HG02943 (cell line): ENCODE data around the gene KCNT2.
"Not testable (repeated sequence)": the region's sequence is repeated elsewhere in the genome, so short reads cannot be mapped to it uniquely, and the experiment has no call there.

Experiments used
- ATAC-seq: cut with Tn5 transposase; IDR thresholded peaks from one replicate; pipeline ENCODE4 v1.9.1; 2021; ENCODE audit warnings: mild to moderate bottlenecking, low read depth, moderate library complexity; ENCODE audit not compliant: unreplicated experiment

The KCNT2 gene

DNA sequence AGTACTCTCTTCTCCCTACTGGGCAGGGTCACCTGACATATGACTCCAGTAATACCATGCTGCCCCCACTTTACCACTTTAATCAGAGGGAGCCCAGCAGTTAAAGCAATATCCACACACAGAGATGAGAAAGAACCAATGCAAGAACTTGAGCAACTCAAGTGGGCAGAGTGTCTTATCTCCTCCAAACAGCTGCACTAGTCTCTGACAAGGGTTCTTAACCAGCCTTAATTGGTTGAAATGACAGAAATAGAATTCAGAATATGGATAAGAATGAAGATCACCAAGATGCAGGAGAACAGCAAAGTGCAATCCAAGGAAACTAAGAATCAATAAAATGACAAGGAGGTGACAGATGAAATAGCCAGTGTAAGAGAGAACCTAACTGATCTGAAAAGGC is 91.0 kb downstream of the KCNT2 start:
- no peak for ATAC-seq

DNA sequence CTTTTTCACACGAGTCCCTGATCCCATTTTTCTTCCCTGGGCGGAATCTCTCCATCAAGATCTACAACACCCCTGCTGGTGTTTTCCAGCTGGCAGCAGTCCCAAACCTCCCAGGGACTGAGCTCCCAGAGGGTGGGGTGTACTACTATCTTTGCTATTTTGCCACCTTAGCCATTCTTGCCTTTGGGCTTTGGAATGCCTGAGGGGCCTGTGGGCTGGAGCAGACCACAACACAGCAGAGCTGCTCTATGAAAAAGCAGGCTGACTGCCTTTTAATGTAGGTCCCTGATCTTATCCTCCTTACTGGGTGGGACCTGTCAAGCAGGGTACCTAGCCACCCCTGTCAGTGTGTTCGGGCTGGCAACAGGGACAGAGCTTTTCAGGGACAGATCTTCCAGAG is 91.9 kb downstream of the KCNT2 start:
- ATAC-seq = no peak

DNA sequence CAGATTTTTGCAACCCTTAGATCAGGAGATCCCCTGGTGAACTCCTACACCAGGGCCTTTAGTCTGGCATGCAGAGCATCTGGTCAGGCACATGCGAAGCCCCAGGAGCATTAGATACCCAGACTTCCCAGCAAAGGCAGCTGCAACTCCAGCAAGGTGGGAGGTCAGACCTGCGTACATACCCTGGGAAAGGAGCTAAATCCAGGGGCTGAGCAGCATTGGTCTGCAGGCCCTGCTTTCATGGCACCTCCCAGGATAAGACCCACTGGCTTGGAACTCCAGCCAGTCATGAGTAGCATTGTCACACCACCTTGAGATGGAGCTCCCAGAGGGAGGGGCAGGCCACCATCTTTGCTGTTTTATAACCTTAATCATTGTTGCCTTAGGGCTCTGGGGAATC is 92.3 kb downstream of the KCNT2 start:
- ATAC-seq = no peak

DNA sequence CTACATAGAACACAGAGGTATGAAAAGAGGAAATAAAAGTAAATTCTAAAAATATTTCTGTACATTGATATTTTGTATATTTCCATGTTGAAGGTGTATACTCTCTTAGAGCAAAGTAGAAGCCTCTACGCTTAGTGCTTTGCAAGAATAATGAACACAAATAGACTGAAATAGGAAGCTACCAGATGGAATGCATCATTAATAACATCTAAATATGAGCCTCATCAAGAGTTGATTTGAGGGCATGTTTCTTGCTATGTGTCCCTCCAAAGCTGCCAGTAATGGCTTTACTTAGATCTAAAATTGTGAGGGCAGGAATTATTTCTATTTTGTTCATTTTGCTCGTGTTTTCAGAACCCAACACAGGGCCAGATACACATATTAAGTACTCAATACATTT is 94.4 kb downstream of the KCNT2 start:
- ATAC-seq = no peak

DNA sequence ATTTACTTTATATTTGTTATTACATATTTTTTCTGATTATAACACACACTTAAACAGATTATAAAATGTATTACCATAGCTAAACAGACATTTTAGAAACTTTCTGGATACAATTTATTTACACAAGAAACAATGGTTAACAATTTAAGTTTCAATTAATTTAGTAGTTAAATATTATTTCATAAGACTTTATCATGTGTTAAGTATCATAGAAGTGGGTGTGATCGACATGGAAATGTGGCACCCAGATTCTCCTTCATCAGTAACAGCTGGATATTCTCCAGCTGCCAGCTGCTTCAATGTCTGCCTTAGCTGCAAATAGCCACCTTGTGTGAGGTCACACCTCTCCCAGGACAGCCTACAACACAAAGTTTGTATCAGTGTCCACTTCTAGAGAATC is 97.8 kb downstream of the KCNT2 start:
- ATAC-seq = no peak

DNA sequence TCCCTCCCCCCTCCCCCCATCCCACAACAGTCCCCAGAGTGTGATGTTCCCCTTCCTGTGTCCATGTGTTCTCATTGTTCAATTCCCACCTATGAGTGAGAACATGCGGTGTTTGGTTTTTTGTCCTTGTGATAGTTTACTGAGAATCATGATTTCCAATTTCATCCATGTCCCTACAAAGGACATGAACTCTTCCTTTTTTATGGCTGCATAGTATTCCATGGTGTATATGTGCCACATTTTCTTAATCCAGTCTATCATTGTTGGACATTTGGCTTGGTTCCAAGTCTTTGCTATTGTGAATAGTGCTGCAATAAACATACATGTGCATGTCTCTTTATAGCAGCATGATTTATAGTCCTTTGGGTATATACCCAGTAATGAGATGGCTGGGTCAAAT is 104.0 kb downstream of the KCNT2 start:
- not testable (repeated sequence) for ATAC-seq

DNA sequence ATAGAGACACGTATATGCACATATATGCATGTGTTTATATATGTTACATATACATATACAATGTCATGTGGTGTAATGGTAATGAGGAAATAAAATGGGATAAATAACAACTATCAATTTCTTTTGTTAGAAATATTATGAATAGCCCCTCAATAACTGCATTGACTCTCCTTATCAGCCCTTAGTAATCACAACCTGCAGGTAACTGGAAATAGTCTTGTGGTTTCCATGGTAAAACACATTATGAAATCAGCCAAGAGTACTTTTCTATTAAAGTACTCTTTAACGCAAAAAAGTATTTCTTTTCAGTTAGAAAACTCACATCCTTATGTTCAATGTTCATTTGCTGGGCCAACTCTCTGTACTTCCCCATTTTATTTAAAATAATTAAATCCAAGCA is 105.8 kb downstream of the KCNT2 start:
- no peak for ATAC-seq

DNA sequence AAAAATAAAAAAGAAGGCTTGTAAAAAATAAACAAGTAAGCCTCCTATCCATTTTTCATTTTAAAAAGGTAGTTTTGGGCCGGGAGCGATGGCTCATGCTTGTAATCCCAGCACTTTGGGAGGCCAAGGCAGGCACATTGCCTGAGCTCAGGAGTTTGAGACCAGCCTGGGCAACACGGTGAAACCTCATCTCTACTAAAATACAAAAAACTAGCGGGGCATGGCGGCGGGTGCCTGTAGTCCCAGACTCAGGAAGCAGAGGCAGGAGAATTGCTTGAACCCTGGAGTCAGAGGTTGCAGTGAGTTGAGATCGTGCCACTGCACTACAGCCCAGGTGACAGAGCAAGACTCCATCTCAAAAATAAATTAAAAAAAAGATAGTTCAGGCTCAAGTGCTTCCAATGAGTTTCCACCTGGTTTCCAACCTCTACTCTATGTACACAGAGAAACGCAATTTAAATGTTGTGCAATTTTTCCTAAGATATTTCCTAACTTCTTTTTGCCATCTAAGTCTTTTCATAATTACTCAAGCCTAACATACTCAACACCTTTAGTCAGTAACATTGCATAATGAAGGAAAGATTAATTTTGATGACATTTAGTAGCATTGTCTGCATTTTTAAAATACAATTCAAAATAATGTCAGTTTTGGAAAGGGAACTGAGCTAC is 106.3 kb downstream of the KCNT2 start:
- no peak for ATAC-seq

DNA sequence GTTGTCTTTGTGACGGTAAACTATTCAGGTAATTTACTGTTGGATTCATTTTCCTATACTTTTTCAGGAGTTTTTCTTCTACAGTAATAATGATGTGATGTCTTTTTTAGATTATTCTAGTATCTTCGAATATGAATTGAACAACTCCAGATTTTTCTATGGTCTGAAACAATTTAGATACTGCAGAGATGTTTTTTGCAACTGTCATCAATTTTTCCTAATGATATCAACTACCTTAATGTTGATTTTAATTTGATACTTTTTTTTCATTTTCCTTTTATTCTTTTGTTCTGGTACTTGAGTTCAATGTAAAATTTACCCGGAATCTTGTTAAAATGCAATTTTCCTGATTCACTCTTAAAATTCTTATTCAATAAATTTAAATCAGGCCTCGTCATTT is 110.4 kb downstream of the KCNT2 start:
- ATAC-seq = no peak

DNA sequence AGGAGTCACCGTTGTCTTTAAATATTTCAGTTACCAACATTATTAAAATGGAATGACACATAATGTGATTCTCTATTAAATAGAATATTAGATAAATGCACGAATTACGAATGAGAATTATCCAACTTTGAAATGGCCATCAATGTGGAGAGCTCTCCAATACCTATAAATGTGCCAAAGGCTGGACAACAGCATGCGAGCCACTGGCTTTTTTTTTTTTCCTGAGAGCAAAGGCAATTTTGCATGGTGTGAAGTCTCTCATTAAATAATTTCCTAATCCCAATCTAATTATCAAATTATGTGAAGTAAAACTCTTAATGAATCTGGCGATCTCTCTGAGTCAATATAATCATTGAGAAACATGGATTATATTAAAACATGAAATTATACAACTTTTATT is 113.5 kb downstream of the KCNT2 start:
- no peak for ATAC-seq

DNA sequence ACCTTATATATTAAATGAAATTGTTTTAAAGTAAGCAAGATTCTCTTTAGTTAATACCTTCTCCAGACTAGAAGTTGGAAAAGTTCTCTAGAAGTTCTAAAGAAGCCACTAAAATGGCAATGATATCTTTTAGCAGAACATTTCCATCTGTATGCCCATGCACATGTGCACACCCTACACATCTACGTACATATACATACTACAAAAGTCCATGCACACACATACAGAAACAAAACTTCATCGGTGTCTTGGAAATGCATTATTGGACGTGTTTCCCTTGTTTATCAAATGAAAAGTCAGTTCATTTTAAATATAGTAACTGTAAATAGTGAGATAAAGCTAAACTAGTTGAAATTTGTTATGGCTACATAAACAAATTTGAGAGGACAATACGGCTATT is 114.4 kb downstream of the KCNT2 start:
- no peak for ATAC-seq

DNA sequence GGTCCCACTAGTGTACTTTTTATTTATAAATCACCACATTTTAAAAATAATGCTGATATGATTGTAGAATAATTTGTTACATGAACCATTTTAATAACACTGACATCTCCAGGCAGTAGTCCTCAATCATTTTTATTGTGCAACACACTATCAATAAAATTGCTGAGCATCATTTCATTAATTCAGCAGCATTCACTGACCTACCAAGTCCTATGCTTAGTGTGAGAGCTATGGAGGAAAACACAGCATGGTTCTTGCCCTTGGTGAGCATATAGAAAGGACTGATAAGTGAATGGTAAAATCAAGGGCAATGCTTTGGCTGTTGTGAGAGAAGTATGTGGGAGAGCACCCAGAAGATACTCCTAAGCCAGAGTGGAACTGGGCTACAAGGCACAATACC is 119.7 kb downstream of the KCNT2 start:
- ATAC-seq = no peak

DNA sequence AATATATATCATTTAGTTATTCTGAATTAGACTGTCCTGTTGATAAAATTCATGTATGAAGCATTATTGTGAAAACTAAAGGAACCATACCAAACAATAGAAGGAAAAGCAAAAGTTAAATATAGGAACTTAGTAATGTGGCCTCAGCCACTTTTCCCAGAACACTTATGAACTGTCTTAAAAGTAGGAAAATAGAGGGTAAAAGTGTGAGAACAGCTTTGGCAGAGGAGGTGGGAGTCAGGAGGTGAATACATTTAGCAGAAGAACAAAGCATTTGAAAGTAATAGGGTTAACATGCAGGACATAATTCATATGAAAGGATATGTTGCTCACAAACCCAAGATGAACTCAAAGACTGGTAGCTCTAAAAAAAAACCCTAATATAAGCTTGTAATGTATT is 121.9 kb downstream of the KCNT2 start:
- no peak for ATAC-seq

DNA sequence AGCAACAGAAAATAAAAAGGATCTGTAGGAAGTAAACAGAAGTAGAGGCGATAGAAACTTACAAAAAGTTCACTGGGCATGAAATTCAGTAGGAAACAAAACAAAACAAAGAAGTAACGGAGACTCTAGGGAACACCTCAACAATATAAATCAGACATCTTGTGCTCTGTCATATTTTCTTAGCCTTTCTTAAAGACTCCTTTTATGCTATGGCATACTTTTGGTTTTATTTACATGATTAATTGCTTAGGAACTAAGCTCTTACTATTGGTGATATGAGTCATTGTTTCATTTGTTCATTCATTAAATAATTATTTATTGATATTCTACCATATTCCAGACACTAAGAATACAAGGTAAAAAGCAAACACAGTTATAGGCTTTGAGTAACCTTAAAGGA is 126.6 kb downstream of the KCNT2 start:
- ATAC-seq = no peak

DNA sequence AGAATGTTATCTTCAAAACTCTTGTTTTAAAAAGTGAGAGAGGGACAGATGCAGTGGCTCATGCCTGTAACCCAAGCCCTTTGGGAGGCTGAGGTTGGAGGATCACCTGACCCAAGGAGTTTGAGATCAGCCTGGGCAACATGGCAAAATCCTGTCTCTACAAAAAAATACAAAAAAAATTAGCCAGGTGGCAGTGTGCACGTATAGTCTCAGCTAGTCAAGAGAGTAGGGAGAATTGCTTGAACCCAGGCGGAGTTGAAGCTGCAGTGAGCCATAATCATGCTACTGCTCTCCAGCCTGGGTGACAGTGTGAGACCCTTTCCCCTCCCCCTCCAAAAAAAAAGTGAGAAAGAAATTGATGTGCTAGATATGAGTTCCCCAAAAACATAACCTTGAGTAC is 131.0 kb downstream of the KCNT2 start:
- ATAC-seq = no peak

DNA sequence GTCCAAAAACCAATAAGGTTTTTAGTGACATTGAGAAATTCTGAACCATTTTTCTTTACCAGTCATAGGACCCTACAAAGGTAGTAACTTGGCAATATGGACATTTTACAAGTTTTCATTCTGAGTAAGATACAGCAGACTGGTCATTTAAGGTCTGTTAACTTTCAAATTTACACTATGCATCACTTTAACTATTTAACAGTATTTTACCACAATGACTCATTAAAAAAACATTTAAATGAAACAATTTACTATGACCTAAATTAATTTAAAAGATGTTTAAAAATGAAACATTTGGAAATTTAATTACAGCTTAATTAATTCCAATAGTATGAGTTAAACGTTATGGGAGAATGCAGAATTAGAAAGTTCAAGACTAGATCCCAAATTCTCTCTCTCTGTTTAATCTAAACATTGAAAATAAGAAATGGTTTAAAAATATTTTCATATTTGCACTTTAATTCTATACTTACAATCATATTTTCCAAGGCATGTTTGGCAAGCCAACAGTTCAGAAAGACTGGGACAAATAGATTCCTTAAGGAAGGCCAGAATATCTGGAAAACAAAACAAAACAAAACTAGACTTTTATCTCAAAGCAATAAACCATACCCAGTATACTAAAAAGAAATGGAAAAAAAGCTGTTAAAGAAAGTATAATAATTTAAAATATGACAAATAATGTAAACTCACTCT is 140.9 kb downstream of the KCNT2 start:
- ATAC-seq = no peak

DNA sequence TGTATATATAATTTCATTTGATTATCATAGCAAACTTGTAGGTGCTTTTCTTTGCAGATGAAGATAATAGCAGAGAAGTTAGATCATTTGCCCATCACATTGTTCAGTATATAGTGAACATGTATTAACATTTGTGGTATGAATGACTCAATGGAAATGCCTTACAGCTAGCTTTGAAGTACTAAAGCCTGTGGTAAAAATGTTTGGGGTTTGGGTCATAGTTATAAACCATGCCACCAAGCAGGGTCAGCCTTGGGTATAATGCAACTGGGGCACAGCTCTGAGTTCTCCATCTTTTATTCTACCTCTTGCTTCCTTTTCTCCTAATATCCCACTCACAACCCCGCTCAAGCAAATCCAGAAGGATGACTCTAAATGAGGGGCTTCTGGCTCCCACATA is 141.6 kb downstream of the KCNT2 start:
- no peak for ATAC-seq

DNA sequence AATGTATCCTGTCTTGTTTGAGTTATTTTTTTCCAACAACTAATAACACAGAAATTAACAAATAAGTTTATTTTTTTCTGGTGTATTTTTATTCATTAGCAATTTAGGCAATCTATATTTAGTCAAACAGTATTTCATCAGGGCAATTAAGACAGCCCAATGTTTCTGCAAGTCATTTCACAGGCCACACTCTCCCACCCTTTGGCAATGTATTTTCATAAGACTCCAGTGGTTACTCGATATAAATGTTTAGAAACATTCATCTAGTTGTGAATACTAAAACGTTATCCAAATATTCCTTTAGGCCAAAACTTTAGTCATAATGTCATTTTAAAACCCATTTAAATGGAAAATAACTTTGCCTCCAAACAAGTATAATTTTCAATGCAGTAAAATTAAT is 142.1 kb downstream of the KCNT2 start:
- no peak for ATAC-seq

DNA sequence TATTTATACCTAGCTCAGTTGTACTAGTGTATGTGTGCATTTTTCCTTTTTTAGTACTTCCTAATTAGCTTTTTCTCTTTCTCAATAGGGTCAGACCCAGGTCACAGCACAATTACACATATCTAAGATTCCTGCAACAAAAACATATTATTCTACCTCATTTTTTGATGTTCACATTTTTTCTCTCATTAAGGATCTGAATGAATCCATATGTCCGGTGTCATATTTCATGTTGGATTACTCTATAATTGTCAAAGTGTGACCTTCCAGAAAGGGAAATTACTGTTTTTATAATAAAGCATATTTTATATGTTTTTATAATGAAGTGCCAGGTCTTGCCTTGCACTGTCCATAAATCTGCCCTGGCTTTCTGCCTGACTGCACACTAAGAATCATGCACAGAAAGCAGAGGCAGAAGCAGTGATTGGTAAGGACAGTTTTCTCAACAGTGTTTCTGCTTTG is 143.7 kb downstream of the KCNT2 start:
- ATAC-seq = no peak

DNA sequence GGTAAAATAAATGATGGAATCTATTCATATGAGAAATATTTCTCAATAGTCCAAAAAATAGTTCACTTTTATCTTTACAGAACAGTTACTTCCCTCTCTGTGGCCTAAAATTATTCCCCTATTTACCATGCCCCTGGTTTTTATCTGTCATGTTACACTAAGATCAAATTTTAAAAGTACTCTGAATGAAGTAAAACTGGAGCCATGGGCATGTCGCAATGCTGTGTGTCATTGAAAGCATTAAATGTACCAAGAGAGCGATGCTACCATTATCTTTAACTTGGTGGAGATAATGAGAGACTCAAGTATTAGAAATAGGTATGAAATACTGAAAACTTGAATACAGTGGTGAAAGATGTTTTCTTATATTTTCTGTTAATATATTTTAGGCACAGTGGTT is 146.2 kb downstream of the KCNT2 start:
- no peak for ATAC-seq

DNA sequence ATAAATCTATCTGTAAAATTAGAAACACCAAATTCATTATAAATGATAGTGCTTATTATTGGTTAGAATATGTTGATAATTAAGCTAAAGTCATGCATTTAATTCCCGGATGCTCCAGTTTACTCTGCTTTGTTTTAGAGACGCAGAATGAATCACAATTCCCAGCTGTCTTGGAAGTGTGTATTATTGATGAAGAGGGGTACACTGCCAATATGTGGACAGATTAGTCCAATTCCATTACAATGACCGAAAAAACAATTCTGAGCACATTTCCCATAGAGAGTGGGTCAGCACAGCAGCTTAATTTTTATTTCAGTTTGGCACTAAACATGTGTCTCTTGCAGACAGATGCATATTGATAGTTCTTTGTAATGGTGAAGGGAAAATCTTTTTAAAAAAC is 146.7 kb downstream of the KCNT2 start:
- no peak for ATAC-seq

DNA sequence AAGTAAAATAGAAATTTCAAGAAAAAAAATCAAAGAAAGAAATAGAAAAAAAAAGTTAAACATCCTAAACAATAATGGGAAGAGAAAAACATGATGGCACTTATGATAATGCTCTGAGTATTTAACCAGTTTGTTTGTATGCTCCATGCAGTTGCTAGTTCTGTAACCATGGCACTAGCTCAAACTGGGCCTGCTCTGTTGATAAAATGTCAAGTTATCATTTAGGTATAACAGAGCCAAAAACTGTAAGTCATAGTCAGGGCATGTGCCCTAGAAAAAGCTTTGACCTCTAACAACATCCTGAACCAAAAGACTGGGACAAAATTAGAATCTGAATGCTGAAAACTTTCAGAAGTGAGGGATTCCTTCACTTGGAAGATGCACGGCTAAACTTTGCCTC is 148.9 kb downstream of the KCNT2 start:
- no peak for ATAC-seq
